ENCODE results near the gene RGS6. TPM values are rescaled to one million over a fixed set of nuclear protein-coding genes. Genes with fewer than 3 reads are reported as not detected.

RGS6 gene
- total RNA-seq, 2 donors from 2014 or later, result 3.2 TPM; not detected in 1

DNA sequence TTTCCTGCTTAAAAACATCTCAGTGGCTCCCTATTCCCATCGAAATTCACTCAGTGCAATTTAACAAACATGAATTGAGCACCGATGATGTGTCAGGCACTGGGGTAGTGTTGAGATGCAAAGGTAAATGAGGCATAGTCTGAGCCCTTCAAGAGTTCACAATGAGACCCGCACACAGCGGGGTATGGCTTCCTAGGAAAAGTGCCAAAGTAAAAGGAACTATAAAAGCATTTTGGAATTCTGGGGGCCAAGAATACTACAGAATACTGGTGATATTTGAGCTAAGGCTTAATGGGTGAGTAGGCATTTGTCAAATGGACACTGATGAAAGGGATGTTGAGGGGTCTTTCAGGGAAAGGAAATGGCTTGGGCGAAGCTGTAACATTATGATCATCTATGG lies 646.3 kb downstream of the RGS6 start:
- WGBS, result 91% methylated on average over 5 of the region's 5 CpGs
- no peaks in the 10 kb centered on the region for H3K9me3 ChIP-seq
- H3K27ac ChIP-seq, result no peak overlapping the region
- no peak overlapping the region for H3K4me3 ChIP-seq
- no peak for DNase-seq (ENCODE audit: low spot score)
- TF ChIP-seq, protein P1, sequence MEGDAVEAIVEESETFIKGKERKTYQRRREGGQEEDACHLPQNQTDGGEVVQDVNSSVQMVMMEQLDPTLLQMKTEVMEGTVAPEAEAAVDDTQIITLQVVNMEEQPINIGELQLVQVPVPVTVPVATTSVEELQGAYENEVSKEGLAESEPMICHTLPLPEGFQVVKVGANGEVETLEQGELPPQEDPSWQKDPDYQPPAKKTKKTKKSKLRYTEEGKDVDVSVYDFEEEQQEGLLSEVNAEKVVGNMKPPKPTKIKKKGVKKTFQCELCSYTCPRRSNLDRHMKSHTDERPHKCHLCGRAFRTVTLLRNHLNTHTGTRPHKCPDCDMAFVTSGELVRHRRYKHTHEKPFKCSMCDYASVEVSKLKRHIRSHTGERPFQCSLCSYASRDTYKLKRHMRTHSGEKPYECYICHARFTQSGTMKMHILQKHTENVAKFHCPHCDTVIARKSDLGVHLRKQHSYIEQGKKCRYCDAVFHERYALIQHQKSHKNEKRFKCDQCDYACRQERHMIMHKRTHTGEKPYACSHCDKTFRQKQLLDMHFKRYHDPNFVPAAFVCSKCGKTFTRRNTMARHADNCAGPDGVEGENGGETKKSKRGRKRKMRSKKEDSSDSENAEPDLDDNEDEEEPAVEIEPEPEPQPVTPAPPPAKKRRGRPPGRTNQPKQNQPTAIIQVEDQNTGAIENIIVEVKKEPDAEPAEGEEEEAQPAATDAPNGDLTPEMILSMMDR (IDR thresholded peaks at IDR 0.05), result no peak
- TF ChIP-seq POLR2A (IDR thresholded peaks at IDR 0.05) (no peak), POLR2AphosphoS5 (IDR thresholded peaks at IDR 0.05) (no peak)
- intact Hi-C loops (cut with DNase I), result no loop called here
- no peaks in the 10 kb centered on the region for H3K27me3 ChIP-seq (replicated peaks; ENCODE audit: insufficient read depth)
- no peaks in the 10 kb centered on the region for H3K36me3 ChIP-seq
- H3K4me1 ChIP-seq (replicated peaks), result no peaks in the 10 kb centered on the region

DNA sequence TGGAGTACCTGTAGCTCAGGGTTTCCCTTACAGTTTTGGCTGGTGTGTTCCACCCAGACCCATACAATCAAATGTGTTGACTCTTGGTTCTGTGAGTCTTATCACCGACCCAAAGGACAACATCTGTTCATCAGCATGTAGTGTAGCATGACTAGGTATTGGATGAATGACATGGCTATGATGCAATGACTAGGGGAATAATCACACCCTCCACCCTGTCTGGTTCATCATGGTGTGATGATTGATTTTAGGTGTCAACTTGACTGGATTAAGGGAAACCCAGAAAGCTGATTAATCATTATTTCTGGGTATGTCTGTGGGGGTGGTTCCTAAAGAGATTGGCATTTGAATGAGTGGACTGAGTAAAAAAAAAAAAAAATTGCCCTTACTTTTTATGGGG lies 650.4 kb downstream of the RGS6 start:
- Histone ChIP-seq H3K4me1 (replicated peaks) (no peaks in the 10 kb centered on the region), H3K4me3 (no peak overlapping the region), H3K9me3 (no peaks in the 10 kb centered on the region), H3K27ac (no peak overlapping the region), H3K36me3 (no peaks in the 10 kb centered on the region), H3K27me3 (replicated peaks; ENCODE audit: insufficient read depth) (no peaks in the 10 kb centered on the region)
- intact Hi-C loops (cut with DNase I), result no loop called here
- no peak for DNase-seq (ENCODE audit: low spot score)
- TF ChIP-seq POLR2A (IDR thresholded peaks at IDR 0.05), result no peak
- TF ChIP-seq, protein P1 (IDR thresholded peaks at IDR 0.05), result no peak
- no peak for TF ChIP-seq POLR2AphosphoS5 (IDR thresholded peaks at IDR 0.05)
- whole genome bisulfite sequencing, result 94% methylated on average over 1 of the region's 1 CpG

DNA sequence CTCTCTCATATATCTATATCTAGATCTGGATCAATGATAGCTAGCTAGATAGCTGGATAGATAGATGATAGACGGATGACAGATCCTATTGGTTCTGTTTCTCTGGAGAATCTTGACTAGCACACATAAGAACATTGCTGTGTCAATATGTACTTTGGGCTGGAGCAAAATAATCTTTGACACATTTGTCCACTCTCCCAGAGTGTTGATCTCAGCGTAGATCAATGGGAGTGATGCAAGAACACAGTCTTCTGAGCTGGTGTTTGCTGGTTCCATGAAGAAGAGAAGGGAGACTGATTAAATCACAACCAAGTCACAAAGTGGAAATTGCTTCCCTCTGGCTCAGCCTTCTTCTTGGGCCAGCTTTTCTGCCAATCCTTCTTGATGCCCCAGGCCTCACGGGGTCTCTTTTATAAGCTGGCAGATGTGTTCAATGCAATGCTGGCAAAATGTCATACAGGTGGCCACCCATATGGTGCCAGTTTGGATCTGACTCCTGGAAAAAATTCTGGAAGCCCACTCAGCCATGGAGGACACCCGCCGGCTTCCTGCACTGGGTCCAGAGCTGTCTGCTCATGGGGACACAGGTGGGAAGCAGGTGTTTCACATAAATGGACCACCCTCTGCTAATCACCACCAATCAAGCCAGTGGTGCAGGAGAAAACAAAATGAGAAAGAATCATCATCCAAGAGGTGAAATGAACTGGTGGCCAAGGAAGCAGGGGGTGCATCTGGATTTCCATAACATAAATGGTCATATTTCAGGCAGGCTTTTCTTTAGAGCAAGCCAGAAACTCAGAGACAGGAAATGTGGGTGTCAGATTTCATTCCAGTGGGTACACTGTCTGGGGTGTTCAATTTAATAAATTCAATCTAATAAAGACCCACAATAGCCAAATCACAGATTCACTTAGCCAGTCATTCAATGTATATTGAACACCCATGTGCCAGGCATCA lies 651.4 kb downstream of the RGS6 start:
- Histone ChIP-seq H3K27ac (no peak overlapping the region), H3K4me1 (replicated peaks) (no peaks in the 10 kb centered on the region), H3K4me3 (no peak overlapping the region), H3K9me3 (no peaks in the 10 kb centered on the region), H3K36me3 (no peaks in the 10 kb centered on the region), H3K27me3 (replicated peaks; ENCODE audit: insufficient read depth) (no peaks in the 10 kb centered on the region)
- 72% methylated on average over 5 of the region's 5 CpGs for WGBS
- intact Hi-C loops (cut with DNase I), result no loop called here
- TF ChIP-seq POLR2A (IDR thresholded peaks at IDR 0.05) (no peak), POLR2AphosphoS5 (IDR thresholded peaks at IDR 0.05) (no peak)
- TF ChIP-seq, protein P1 (IDR thresholded peaks at IDR 0.05), result no peak
- DNase-seq (ENCODE audit: low spot score), result no peak

DNA sequence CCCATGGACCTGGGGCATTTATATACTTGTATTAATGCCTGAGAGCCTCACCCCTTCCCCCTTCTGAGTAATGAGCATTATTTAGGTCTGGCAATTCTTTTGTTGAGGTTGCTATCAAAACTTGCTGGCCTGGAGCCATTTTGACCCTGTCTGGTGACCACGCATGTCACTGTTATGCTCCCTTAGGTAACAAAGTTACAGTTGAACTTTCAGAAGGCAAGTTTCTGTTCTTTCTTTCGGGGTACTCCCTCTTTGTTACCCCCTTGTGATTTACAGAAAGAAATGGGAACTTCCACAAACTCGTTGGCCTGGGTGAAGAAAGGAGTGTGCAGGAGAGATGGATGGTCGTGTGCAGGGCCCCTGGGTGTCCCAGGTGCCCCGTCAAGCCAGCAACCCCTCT lies 656.3 kb downstream of the RGS6 start:
- no peaks in the 10 kb centered on the region for H3K36me3 ChIP-seq
- no peak for DNase-seq (ENCODE audit: low spot score)
- no peaks in the 10 kb centered on the region for H3K9me3 ChIP-seq
- no peaks in the 10 kb centered on the region for H3K27me3 ChIP-seq (replicated peaks; ENCODE audit: insufficient read depth)
- WGBS, result 55% methylated on average over 5 of the region's 5 CpGs
- no peak for TF ChIP-seq POLR2AphosphoS5 (IDR thresholded peaks at IDR 0.05)
- no peak for TF ChIP-seq POLR2A (IDR thresholded peaks at IDR 0.05)
- TF ChIP-seq, protein P1 (IDR thresholded peaks at IDR 0.05), result no peak
- H3K4me1 ChIP-seq (replicated peaks), result no peaks in the 10 kb centered on the region
- H3K4me3 ChIP-seq, result no peak overlapping the region
- H3K27ac ChIP-seq, result no peak overlapping the region
- intact Hi-C loops (cut with DNase I), result no loop called here

DNA sequence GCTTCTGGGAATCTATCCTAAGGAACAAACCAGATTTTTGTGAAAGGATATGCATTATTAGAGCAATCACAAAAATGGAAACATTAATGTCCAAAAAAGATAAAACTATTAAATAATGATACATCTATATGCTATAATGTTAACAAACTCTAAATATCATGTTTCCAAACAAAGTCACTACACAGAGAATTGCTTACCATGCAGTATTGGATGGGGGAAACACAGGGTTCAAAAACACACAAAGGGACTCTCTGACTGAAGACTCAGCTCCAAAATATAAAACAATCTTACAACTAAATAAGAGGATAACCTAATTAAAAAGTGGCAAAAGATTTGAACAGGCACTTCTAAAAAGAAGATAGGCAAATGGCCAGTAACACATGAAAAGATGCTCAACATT lies 657.4 kb downstream of the RGS6 start:
- no peaks in the 10 kb centered on the region for H3K27me3 ChIP-seq (replicated peaks; ENCODE audit: insufficient read depth)
- intact Hi-C loops (cut with DNase I), result no loop called here
- H3K4me3 ChIP-seq, result no peak overlapping the region
- no peaks in the 10 kb centered on the region for H3K4me1 ChIP-seq (replicated peaks)
- no peak overlapping the region for H3K27ac ChIP-seq
- TF ChIP-seq POLR2A (IDR thresholded peaks at IDR 0.05) (no peak), POLR2AphosphoS5 (IDR thresholded peaks at IDR 0.05) (no peak)
- TF ChIP-seq, protein P1 (IDR thresholded peaks at IDR 0.05), result no peak
- no peak for DNase-seq (ENCODE audit: low spot score)
- H3K36me3 ChIP-seq, result no peaks in the 10 kb centered on the region
- no peaks in the 10 kb centered on the region for H3K9me3 ChIP-seq
